Daoy (cell line): Measurements from ENCODE around the gene CACNA1F. TPM values are rescaled to one million over a fixed set of nuclear protein-coding genes. Genes with fewer than 3 reads are reported as not detected.

Experiments
- DNase-seq: peaks from one replicate; pipeline ENCODE4 v3.0.0-alpha.2; 2015; ENCODE audit warnings: low read depth
- total RNA-seq: library from RNA; depleted of rRNA; stranded (reverse); fragments of >200 nt; shearing (Covaris generic); gene quantifications from 2 replicates; pipeline ENCODE4 v1.2.3, GENCODE V29; 2014

The CACNA1F gene
- total RNA-seq, 1 experiment from 2014 or later: not detected

DNA sequence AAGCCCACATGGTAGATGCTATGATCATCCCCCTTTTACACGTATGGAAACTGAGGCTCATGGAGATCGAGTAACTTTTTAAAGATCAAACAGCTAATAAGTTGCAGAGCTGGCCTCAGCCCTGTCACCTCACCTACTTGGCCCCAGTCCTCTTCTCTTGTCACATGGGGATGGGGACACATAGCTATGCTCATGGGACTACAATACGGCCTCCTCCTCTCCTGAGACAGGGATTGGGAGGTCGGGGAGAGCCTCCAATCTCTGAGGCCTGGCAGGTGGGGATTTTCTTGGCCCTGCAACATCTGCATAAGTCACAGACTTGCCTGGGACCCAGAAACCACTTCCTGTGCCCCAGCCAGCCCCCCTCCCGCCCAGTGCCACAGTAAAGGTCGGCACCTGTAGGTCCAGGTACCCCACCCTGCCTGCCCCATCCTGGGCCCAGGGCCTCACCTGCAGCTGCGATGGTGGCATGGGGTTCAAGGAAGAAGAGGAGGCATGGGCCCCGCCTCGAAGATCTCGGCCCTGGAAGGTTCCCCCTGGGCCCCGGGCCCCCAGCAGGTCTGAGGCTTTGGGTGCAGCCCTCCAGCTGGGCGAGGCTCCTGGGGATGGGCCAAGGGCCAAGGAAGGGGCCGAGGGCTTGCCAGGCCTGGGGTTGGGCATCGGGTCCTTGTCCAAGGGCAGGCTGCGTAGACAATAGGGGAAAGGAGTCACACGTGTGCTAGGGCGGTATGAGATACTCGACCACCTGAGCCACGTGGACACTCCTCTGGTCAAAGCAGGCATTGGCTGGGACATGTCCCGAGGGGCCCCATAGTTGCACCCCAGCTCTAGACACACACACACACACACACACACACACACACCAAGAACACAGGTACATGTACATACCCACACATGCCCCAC is 25.0 kb upstream of the CACNA1F start:
- no peak for DNase-seq

DNA sequence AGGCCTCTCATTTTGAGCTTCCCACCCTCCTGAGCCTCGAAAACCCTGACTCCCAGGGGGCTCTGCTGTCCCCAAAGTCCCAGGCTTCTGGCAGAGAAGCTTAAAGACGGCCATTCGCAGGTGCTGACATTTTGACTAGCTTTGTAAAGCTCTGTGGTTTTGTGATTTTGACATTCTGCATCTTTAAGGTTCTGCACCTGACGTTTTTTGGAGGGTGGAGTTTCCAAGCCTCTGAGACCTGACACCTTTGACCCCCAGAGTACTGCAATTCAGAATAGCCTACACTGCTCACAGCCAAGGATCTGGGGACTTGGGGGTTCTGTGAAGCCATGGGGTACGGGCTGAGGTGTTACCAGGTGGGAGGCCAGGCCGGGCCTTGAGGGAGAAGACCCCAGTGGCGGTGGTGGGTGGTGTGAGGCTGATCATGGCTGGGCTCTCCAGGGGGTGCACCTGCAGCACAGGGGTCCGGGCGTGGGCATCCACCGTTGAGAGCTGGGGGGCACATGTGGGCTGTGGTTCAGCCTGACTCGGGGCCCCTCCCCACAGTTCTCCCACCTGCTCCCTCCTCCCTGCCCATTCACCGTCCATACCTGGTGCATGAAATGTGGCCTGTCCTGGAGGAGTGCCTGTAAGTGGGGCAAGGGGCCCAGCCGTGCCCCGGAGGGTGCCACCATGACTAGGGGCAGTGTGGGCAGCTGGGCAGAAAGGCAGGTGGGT is 24.1 kb upstream of the CACNA1F start:
- DNase-seq: no peak

DNA sequence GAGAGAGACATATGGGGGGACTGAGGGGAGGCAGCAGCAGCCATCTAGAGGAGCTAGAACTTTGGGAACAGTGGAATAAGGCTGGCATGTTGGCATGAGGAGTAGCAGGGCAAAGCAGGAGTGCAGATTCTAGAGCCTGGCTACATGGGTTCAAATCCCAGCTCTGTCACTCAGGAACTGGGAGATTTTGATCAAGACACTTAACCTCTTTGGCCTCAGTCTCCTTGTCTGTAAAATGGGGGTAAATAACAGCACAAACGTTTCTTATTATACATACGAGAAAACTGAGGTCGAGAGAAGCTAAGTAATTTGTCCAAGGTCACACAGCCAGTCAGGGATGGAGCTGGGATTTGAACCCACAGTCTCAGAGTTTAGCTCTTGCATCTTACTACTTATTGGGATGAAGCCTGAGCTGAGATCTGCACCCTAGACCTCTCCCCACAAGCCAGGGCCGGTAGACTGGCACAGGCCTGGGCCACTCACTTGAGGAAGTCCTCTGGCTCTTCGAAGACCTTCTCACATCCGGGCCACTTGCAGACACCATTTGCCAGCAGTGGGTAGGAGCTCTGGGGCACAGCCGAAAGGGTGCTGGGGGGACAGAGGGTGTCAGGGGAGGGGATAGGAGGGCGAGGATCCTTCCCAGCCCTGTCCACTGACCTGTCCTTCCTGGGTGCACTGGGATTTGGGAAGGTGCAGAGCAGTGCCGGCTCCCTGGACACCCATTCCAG is 23.3 kb upstream of the CACNA1F start:
- DNase-seq: no peak

DNA sequence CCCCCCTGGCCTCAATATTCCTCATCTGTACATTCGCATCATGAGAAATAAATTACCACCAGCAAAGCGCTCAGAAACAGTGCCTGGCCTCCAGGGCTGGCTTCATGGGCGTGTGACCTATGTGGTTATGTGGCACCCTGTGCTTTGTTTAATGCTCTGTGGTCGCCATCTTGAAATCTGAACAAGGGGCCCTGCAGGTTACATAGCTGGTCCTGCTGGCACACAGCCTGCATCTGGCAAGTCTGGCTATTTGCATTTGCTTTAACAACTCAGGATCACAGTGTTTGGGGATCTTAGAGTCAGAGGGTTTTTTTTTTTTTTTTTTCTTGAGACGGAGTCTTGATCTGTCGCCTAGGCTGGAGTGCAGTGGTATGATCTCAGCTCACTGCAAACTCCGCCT is 21.5 kb upstream of the CACNA1F start:
- no peak for DNase-seq

DNA sequence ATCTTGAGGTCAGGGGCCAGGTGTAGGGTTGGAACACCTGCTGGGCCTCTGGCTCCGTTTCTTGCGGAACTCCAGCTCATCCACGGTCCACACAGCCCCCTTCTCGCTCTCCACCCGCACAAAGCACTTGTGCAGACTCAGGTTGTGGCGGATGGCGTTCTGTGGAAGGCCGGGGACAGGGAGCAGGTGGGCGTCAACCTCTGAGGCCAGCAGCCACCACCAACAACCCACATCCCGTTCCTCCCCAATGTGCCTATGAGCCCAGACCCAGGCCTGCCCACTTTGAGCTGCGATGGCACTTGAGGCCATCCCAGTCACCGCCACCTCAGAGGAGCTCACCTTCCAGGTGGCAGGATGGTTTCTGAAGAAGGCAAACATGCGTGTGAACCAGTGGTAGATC is 18.2 kb upstream of the CACNA1F start:
- DNase-seq: no peak

DNA sequence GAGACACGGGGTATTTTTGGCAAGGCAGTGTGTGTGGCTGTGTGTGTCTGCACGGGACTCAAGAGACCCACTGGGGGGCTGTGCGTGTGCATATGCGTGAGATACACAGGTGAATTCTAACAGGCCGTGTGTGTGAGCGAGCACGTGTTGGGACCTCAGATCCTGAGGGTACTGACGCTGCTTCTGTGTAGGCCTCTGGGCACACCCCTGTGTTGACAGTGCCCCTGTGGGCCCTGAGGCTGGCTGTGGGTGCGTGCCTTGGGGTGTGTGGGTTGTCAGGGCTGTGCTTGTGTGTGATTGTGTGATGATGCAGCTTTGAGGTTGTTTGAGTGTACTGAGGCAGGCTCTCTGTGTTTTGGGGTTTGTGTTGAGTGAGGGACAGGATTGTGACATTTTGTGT is 17.4 kb upstream of the CACNA1F start:
- DNase-seq: no peak

DNA sequence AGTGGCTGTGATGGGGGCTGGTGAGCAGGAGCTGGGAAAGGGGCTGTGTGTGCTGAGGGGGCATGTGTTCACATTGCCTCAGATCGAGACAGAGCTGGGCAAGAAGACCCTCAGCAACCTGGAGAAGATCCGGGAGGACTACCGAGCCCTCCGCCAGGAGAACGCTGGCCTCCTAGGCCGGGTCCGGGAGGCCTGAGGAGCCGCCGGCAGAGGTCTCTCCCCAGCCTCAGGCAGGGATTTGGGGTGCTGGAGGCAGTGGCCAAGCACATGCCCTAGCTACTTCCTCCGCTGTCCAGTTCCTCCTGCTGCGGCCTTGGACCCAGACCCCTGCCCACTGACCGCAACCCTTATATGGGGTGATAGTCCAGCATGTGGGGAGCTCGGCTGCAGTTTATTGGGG is 16.9 kb upstream of the CACNA1F start:
- DNase-seq: no peak

DNA sequence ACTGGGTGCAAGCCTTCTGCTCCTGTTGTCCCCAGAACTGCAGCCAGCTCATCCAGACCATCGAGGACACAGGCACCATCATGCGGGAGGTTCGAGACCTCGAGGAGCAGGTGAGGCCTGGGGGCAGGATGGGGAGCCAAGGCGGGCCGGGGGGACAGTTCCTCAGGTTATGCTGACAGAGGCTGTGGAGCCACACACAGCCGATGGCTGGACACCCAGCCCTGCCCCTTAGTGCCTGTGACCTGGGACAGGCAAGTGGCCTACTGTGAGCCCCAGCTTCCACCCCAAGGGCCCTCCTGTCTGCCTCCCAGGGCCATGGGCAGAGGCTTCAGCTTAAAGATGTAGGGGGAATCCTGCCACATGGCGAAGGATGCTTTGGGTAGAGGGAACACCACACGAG is 16.5 kb upstream of the CACNA1F start:
- no peak for DNase-seq

DNA sequence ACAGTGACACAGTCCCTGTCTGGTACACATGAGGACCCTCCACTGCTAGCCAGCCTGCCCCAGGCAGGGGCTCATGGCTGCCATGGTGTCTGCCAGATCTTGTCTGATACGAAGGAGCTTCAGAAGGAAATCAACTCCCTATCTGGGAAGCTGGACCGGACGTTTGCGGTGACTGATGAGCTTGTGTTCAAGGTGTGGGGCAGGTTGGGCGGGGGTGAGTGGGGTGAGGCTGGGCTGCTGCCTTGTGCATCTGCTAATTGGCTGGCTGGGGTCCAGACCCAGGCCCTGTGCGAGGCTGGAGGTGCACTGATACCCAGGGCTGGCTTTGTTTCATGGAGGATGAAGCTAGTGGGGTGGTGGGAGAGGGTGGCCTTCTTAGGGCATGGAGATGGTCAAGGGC is 15.9 kb upstream of the CACNA1F start:
- DNase-seq: no peak

DNA sequence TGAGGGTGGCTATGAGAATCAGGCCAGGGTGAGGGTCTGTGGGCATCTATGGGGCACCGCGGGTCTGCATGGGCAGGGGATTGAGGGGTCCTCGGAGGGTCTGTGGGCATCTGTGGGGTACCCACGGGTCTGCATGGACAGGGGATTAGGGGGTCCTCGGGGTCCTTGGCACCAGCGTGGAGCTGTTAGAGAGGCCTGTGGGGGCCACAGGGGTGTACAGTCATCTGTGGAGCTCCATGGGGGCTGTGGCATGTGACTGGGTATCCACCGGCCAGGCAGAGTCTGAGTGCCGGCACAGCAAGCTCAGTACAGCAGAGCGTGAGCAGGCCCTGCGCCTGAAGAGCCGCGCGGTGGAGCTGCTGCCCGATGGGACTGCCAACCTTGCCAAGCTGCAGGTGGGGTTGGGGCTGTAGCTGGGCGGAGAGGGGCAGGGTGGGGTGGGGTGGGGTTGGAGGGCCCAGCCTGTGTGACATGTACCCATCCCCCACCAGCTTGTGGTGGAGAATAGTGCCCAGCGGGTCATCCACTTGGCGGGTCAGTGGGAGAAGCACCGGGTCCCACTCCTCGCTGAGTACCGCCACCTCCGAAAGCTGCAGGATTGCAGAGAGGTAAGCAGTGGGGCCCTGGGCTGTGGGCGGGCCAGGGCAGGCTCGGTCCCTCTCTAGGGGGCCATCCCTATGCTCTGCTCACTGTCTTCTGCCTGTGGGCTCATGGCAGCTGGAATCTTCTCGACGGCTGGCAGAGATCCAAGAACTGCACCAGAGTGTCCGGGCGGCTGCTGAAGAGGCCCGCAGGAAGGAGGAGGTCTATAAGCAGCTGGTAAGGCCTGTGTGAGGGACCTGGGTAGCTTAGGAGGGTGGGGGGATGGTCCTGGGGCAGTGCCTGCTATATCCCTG is 15.0 kb upstream of the CACNA1F start:
- no peak for DNase-seq

DNA sequence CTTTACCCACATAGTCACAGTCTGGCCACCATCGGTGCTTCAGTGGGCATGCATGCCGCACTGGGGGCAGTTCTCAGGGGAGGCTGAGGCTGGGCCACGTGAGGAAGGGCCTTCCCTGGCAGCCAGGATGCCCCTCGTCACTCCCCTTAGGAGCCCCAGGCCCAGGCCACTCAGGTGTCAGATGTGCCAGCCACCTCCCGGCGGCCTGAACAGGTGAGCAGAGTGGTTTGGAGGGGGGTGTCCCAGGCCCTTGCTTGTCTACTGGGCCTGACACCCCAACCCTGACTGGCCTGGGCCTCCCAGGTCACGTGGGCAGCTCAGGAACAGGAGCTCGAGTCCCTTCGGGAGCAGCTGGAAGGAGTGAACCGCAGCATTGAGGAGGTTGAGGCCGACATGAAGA is 14.2 kb upstream of the CACNA1F start:
- DNase-seq: no peak

DNA sequence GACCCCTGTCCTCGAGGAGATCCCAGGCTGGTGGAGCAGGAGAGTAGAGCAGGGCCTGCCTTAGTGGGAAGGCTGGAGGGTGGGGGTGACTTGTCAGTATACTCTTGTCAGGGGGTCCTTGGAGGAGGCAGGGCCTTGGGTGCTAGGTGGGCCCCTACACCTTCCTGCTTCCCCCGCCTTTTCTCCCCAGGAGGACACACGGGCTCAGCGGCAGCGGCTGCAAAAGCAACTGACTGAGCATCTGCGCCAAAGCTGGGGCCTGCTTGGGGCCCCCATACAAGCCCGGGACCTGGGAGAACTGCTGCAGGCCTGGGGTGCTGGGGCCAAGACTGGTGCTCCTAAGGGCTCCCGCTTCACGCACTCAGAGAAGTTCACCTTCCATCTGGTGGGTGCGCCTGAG is 13.4 kb upstream of the CACNA1F start:
- DNase-seq: no peak

DNA sequence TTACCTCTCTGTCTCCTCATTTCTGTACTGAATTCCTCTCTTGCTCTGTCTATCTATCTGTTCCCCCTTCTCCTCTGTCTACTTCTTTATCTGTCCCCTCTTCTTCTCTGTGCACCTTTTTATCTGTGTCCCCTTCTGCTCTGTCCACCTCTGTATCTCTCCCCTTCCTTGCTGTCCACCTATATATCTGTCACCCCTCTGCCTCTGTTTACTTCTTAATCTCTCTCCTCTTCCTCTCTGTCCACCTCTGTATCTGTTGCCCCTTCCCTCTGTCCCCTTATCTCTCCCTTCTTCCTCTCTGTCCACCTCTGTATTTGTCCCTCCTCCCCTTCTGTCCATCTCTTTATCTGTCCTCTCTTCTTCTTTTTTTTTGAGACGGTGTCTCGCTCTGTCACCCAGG is 11.1 kb upstream of the CACNA1F start:
- no peak for DNase-seq

DNA sequence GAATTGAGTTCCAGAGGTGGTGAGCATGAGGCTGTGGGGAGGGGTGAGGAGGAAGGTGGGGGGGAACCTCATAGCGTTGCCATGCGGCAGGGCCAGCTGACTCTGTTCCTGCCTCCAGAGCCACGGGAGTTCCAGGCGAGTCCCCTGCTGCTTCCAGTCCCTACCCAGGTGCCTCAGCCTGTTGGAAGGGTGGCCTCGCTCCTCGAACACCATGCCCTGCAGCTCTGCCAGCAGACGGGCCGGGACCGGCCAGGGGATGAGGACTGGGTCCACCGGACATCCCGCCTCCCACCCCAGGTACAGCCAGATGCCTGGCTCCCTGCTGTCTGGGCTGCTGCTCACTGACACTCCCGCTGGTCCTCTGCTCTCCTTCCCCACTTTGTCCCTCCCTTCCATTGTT is 10.0 kb upstream of the CACNA1F start:
- DNase-seq: no peak

DNA sequence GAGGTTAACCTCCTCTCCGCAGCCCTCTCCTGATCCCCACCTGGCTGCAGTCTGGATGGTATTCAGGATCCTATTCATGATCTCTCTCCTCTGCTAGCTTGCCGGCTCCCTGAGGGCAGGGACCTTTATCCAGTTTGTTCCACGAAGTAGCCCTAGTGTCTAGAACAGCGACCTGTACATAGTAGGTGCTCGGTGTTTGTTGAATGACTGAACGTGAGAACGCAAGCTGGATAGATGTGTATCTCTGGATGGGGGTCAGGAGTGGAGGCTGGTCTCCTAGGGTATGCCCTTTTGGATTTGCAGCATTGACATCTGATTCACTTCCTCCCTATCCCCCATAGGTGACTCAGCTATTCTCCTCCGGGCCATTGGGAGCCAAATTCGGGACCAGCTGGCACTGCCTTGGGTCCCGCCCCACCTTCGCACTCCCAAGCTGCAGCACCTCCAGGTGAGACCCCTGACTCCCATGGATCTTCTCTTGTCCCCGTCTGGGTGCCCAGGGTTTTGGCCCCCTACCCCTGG is 9.5 kb upstream of the CACNA1F start:
- DNase-seq: peak; percentile 20

DNA sequence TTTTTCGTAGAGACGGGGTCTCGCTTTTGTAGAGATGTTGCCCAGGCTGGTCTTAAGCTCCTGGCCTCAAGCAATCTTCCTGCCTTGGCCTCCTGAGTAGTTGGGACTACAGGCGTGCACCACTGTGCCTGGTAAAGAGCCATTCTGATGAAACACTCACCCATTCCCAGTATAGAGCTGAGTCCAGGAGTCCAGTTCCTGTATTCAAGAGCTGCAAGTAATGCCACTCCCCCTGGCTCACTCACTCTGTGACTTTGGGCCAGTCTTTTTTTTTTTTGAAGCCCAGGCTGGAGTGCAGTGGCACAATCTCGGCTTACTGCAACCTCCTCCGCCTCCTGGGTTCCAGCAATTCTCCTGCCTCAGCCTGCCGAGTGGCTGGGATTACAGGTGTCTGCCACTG is 5.6 kb upstream of the CACNA1F start:
- DNase-seq: no peak

DNA sequence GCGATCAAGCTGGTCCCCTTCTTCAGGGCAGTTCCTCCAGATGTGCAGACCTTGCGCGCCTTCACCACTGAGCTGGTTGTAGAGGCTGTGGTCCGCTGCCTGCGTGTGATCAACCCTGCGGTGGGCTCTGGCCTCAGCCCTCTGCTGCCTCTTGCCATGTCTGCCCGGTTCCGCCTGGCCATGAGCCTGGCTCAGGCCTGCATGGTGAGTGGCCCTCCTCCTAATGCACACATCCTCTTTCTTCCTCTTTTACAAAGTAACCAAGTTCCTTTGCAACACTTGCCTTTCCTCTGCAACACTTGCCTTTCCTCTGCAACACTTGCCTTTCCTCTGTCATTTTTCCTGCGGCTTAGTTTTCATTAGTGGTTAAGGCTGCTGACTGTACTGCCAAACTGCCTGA is 3.9 kb upstream of the CACNA1F start:
- no peak for DNase-seq

DNA sequence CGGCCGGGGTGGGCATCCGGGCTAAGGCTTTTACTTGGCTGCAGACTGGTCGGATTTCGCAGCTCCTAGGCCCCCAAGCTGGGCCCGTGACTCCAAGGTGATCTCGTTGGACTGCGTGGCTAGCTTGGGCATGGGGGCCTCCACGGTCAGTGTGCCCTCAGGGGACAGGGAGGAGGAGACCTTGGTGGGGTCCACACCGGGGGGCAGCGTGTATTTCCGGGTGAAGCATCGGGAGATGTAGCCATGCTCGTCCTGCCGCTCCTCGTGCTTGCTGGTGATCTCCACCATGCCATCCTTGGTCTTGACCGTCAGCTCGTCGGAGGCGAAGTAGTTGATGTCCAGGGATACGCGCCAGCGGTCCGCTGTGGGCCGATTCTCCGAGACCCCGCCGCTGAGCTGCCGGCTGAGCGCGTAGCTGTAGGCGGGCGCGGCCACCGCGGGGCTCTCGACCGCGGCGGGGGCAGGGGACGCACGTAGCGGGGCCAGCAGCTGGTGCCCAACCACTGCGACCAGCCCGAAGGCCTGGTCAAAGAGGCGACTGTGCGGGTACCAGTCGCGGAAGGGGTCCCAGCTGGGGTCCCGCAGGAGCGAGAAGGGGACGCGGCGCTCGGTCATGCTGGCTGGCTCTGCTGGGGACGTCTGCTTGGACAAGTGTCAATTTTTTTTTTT is 881 bp upstream of the CACNA1F start:
- no peak for DNase-seq

DNA sequence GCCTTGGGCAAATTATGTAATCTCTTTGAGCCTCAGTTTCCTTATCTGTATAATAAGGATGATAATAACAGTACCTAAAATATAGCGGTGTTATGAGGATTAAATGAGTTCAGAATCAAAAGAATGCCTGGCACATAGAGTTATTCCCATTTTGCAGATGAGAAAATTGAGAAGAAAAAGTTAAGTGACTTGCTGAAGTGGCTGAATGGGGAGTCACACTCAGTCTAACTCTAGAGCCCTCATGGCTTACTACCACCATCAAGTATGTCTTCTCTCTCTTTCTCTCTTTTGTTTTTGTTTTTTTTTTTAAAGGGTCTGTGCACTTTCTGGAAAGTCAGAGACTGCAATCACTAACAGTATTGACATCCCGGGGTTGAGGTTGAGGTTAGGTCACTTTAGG is 615 bp downstream of the CACNA1F start:
- no peak for DNase-seq

DNA sequence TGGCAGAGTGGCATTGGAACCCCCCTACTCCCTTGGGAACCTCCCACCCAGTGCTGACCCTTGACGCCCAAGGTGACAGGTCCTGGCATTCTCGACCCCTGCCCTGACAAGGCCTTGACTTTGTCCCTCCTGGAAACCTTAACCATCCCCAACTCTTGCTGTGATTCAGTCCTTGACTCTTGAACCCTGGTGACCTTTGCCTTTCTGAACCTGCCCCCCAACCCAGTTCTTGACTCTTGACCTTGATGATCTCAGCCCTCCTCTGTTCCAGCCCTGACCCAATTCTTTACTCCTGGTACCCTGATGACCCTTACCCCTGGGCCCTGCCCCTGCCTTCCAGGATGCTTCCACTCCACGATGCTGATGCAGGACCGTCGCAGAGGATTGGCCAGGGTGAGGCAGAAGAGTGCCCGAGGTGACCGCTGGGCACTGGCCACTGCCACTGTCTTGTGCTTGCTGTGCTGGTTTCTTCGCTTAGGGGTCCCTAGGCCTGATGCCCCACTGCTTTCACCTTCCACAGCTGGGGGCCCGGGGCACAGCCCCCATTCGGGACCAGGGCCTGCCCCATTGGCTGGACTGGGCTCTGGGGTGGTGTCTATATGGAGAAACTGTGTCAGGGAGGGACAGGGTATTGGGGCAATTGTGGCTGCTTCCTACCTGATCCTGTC is 1.7 kb downstream of the CACNA1F start:
- DNase-seq: no peak
